ENCODE data around the gene ITPK1.

Gene ITPK1

GRCh38 chr14:93007225-93007997 lies 108.3 kb downstream of the ITPK1 start:
- no peak for ATAC-seq
- no peak for DNase-seq

GRCh38 chr14:93006567-93007051 lies 109.1 kb downstream of the ITPK1 start:
- DNase-seq: no peak
- no peak for ATAC-seq

GRCh38 chr14:93005838-93006237 lies 109.9 kb downstream of the ITPK1 start:
- ATAC-seq: no peak
- no peak for DNase-seq

GRCh38 chr14:93005135-93005813 lies 110.5 kb downstream of the ITPK1 start:
- DNase-seq (no peak), ATAC-seq (no peak)

- ATAC-seq (no peak), DNase-seq (no peak)
Observed at GRCh38 chr14:93004699-93005082, 111.0 kb downstream of the ITPK1 start.

GRCh38 chr14:93003945-93004698 lies 111.6 kb downstream of the ITPK1 start:
- DNase-seq (no peak), ATAC-seq (no peak)

GRCh38 chr14:93002851-93003298 lies 112.8 kb downstream of the ITPK1 start:
- DNase-seq (no peak), ATAC-seq (no peak)

GRCh38 chr14:93002049-93002448 lies 113.7 kb downstream of the ITPK1 start:
- ATAC-seq (no peak), DNase-seq (no peak)

GRCh38 chr14:92998946-92999345 lies 116.8 kb downstream of the ITPK1 start:
- DNase-seq (no peak), ATAC-seq (no peak)

- ATAC-seq: no peak
Observed at GRCh38 chr14:92997343-92998061, 118.2 kb downstream of the ITPK1 start.

GRCh38 chr14:92995620-92996019 lies 120.1 kb downstream of the ITPK1 start:
- DNase-seq: no peak
- no peak for ATAC-seq

More at GRCh38 chr14:92997343-92998061, 118.2 kb downstream of the ITPK1 start:
- no peak for DNase-seq

- ATAC-seq: no peak
- DNase-seq: no peak
Observed at GRCh38 chr14:92994942-92995341, 120.8 kb downstream of the ITPK1 start.

- ATAC-seq (no peak), DNase-seq (no peak)
Observed at GRCh38 chr14:92994131-92994676, 121.5 kb downstream of the ITPK1 start.

GRCh38 chr14:92993302-92993701 lies 122.4 kb downstream of the ITPK1 start:
- ATAC-seq: no peak
- DNase-seq: no peak

- no peak for DNase-seq
- no peak for ATAC-seq
Observed at GRCh38 chr14:92991536-92991935, 124.2 kb downstream of the ITPK1 start.

GRCh38 chr14:92990456-92991430 lies 125.0 kb downstream of the ITPK1 start:
- ATAC-seq: no peak
- no peak for DNase-seq

GRCh38 chr14:92988786-92989755 lies 126.7 kb downstream of the ITPK1 start:
- no peak for DNase-seq

GRCh38 chr14:92987713-92988510 lies 127.8 kb downstream of the ITPK1 start:
- DNase-seq: no peak
- no peak for ATAC-seq

More at GRCh38 chr14:92988786-92989755, 126.7 kb downstream of the ITPK1 start:
- ATAC-seq: no peak

All from stimulated activated naive CD8-positive, alpha-beta T cell treated with anti-CD3 and anti-CD28 coated beads, Interleukin-15, Interleukin-2, amounts not matched to agents 100 U/mL and 50 U/mL, for 24 hours (primary cell).